ENCODE data around the gene ADGRB3.
"Not testable (repeated sequence)": the region's sequence is repeated elsewhere in the genome, so short reads cannot be mapped to it uniquely, and the experiment has no call there.

The ADGRB3 gene

GRCh38 chr6:68741501-68742386 is 106.7 kb downstream of the ADGRB3 start:
- no peak for DNase-seq (ENCODE audit: low read depth)

- no peak for DNase-seq (ENCODE audit: low read depth)
Measured at GRCh38 chr6:68743099-68743498, 108.0 kb downstream of the ADGRB3 start.

GRCh38 chr6:68744376-68744775 is 109.3 kb downstream of the ADGRB3 start:
- not testable (repeated sequence) for DNase-seq (ENCODE audit: low read depth)

- no peak for DNase-seq (ENCODE audit: low read depth)
Measured at GRCh38 chr6:68746376-68746775, 111.3 kb downstream of the ADGRB3 start.

- DNase-seq (ENCODE audit: low read depth): no peak
Measured at GRCh38 chr6:68747110-68747790, 112.2 kb downstream of the ADGRB3 start.

- not testable (repeated sequence) for DNase-seq (ENCODE audit: low read depth)
Measured at GRCh38 chr6:68747832-68748231, 112.8 kb downstream of the ADGRB3 start.

- DNase-seq (ENCODE audit: low read depth): no peak
Measured at GRCh38 chr6:68754681-68755213, 119.7 kb downstream of the ADGRB3 start.

- no peak for DNase-seq (ENCODE audit: low read depth)
Measured at GRCh38 chr6:68756454-68757375, 121.6 kb downstream of the ADGRB3 start.

GRCh38 chr6:68757821-68758220 is 122.7 kb downstream of the ADGRB3 start:
- DNase-seq (ENCODE audit: low read depth): no peak

GRCh38 chr6:68758559-68758958 is 123.5 kb downstream of the ADGRB3 start:
- DNase-seq (ENCODE audit: low read depth): no peak

GRCh38 chr6:68760485-68760884 is 125.4 kb downstream of the ADGRB3 start:
- no peak for DNase-seq (ENCODE audit: low read depth)

- DNase-seq (ENCODE audit: low read depth): no peak
Measured at GRCh38 chr6:68760941-68761676, 126.0 kb downstream of the ADGRB3 start.

- no peak for DNase-seq (ENCODE audit: low read depth)
Measured at GRCh38 chr6:68761985-68762384, 126.9 kb downstream of the ADGRB3 start.

- DNase-seq (ENCODE audit: low read depth): no peak
Measured at GRCh38 chr6:68771426-68771825, 136.3 kb downstream of the ADGRB3 start.

GRCh38 chr6:68774843-68775242 is 139.8 kb downstream of the ADGRB3 start:
- no peak for DNase-seq (ENCODE audit: low read depth)

GRCh38 chr6:68776354-68776753 is 141.3 kb downstream of the ADGRB3 start:
- DNase-seq (ENCODE audit: low read depth): no peak

- DNase-seq (ENCODE audit: low read depth): peak; percentile 2
Measured at GRCh38 chr6:68777956-68778355, 142.9 kb downstream of the ADGRB3 start.

- peak; percentile 27 for DNase-seq (ENCODE audit: low read depth)
Measured at GRCh38 chr6:68778356-68779020, 143.4 kb downstream of the ADGRB3 start.

- DNase-seq (ENCODE audit: low read depth): no peak
Measured at GRCh38 chr6:68779366-68779765, 144.3 kb downstream of the ADGRB3 start.

GRCh38 chr6:68790128-68790527 is 155.0 kb downstream of the ADGRB3 start:
- not testable (repeated sequence) for DNase-seq (ENCODE audit: low read depth)

GRCh38 chr6:68814976-68815375 is 179.9 kb downstream of the ADGRB3 start:
- DNase-seq (ENCODE audit: low read depth): not testable (repeated sequence)
